Stimulated activated CD8-positive, alpha-beta memory T cell treated with anti-CD3 and anti-CD28 coated beads, Interleukin-15, amount 100 ng/mL, for 24 hours (primary cell): ENCODE data around the gene MCM7.

ENCODE experiments used
- DNase-seq: peaks from one replicate; pipeline ENCODE4 v3.0.0-alpha.2; 2020; ENCODE audit warnings: low read depth

MCM7 gene

GRCh38 chr7:100071018-100071723, 30.0 kb downstream of the MCM7 start:
- no peak for DNase-seq

DNA sequence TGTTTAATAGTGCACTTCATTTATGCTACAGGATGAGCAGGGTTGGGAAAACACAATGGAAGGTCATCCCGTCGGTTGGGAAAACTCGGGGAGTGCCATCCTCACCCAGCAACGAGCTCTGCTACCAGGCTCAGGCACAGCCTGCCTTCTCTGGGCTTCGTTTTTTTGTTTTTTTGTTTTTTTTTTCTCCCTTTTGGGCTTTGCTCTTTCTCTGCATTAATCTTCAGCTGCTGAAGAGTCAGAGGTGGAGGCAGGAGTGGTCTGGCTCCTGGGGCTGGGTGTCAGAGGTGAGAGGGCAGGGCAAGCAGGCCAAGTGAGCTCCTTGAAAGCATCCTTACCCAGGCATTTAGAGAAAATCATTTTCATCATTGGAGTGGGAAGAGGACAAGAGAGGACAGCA, 31.2 kb downstream of the MCM7 start:
- no peak for DNase-seq

DNA sequence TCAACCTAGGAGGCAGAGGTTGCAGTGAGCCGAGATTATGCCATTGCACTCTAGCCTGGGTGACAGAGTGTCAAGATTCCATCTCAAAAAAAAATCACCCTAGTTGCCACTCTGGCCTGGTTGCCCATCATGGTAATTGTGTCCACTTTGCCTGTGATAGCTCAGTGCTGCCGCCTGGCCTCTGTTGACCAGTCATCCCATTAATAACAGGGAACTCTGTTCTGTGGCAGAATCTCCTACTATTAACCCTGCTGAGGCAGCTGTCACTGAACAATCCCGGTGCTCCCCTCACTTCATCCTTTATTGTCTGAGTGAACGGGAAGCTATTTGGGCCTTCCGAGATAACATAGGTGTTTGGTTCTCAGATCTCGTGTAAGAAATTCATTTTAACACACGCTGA, 34.2 kb downstream of the MCM7 start:
- no peak for DNase-seq

DNA sequence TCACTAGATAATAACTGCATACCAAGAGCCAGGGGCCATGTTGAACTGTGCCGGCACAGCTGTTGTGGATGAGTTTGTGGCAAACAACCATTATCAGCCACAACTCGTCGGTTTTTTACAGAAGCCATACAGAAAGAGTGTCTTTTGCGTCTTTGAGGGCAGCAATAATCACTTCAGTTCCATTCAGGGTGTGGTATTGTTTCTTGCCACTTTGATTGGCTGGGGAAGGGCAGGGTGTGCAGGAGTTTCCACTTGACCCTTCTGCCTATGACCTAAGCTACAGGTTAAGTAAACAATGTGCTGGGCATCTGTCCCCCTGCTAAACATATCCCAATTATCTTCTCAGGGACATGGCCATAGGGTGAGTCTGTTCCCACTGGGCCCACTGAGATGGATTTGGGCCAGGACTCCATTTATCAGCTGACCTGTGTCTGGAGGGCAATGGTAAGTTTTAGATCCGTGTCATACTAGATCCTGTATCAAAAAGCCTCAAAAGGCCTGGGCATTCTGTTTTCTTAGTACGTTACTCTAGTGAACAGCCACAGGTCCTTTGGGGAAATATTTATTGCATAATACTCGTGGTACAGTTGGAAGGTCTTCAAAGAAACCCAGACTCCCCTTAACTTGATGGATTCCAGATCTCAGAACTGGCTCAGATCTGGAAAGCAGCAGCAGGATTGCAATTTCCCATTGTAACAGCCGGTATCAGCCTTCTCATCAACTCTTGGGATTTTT, 35.6 kb downstream of the MCM7 start:
- DNase-seq, result no peak

DNA sequence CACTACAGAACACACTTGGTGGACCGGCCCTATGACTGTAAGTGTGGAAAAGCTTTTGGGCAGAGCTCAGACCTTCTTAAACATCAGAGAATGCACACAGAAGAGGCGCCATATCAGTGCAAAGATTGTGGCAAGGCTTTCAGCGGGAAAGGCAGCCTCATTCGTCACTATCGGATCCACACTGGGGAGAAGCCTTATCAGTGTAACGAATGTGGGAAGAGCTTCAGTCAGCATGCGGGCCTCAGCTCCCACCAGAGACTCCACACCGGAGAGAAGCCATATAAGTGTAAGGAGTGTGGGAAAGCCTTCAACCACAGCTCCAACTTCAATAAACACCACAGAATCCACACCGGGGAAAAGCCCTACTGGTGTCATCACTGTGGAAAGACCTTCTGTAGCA, 37.0 kb downstream of the MCM7 start:
- DNase-seq, result no peak

- DNase-seq, result no peak
Measured at GRCh38 chr7:100063376-100063775, 37.8 kb downstream of the MCM7 start.

DNA sequence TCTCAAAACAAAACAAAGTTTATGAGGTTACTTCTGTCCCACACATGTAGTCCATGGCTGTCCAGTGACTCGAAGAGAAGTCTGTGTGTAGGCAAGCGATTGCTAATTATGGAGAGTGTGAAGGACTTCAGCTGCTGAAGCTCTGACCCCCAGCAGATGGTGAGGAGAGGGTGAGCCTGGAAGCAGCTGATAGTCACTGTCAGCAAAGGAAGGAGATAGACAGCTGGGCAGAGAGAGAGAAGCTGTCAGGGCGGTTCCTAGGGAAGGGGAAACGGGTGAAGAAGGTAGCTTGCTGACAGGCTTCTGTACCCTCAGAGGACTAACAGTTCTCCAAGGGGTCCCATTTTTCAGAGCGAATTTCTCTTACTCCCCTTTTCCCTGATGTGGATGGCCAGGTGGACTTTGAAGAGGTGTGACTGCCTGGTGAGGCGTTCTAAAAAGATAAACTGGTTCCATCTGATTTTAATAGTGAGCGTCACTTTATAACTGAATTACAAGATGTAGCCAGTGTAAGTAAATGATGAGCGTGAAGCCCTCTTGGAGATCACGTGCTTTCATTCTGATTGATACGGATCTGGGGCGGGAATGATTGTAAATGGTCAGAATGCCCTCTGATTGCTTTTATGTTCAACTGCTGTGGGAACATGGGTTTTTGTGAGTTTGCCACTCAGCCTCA, 39.5 kb downstream of the MCM7 start:
- no peak for DNase-seq

GRCh38 chr7:100059251-100059739, 41.9 kb downstream of the MCM7 start:
- DNase-seq, result no peak

DNA sequence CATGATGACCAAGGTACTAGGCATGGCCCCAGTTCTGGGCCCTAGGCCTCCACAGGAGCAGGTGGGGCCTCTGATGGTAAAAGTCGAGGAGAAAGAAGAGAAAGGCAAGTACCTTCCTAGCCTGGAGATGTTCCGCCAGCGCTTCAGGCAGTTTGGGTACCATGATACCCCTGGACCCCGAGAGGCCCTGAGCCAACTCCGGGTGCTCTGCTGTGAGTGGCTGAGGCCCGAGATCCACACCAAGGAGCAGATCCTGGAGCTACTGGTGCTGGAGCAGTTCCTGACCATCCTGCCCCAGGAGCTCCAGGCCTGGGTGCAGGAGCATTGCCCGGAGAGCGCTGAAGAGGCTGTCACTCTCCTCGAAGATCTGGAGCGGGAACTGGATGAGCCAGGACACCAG, 44.2 kb downstream of the MCM7 start:
- no peak for DNase-seq

GRCh38 chr7:100053215-100053614, 48.0 kb downstream of the MCM7 start:
- DNase-seq, result no peak

GRCh38 chr7:100051611-100052010, 49.6 kb downstream of the MCM7 start:
- no peak for DNase-seq

DNA sequence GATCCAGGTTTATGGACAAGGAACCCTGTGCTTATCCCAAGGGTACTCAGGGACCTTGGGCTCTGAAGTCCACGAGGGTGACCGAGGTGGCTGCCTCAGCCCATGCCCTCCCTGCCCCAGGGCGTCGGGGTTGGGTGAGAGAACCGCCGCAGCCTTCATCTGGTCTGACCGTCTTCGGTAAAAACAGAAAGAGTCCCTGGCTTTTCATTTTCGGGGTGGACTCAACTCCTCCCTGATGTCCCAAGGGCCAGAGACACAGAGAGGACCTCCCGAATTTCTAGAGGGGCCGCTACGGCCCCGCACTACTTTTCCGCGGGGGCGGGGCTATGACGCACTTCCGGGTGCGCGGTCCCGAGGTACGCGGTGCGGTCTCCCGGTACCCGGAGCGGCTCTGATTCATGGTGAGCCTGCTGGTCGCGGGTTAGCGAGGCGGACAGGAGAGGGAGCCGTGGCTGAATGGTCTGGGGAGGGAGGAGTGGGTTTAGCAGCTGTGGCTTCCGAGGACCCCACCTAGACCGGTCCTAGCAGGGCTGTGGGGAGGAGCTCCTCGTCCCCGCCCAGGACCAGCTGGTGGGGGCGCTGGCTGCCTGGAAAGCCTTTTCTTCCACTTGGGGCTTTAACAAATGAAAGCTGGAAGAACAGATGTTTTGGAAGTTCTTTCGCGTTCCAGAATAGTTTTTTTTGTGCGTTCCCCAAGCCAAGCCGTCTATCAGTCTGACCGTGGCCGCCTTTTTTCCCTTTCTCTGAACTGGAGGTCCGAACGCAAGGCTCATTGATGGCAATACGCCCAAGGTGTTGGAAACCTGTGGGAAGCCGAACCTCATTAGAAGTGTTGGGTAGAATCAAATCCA, 51.5 kb downstream of the MCM7 start, which contains the start of gene ZSCAN21:
ZSCAN21 (plus strand) TSS at position 334 of the 851 bp plus-strand sequence. CDS start 7,233 bp downstream, outside the sequence.
- DNase-seq, result peak; percentile 81

- DNase-seq, result no peak
Measured at GRCh38 chr7:100048680-100049079, 52.5 kb downstream of the MCM7 start.

- no peak for DNase-seq
Measured at GRCh38 chr7:100044718-100045117, 56.5 kb downstream of the MCM7 start.
